ENCODE results near the gene SGCD. TPM values are rescaled to one million over a fixed set of nuclear protein-coding genes. Genes with fewer than 3 reads are reported as not detected.

The SGCD gene
- total RNA-seq, 1 experiment from 2014 or later, result not detected

DNA sequence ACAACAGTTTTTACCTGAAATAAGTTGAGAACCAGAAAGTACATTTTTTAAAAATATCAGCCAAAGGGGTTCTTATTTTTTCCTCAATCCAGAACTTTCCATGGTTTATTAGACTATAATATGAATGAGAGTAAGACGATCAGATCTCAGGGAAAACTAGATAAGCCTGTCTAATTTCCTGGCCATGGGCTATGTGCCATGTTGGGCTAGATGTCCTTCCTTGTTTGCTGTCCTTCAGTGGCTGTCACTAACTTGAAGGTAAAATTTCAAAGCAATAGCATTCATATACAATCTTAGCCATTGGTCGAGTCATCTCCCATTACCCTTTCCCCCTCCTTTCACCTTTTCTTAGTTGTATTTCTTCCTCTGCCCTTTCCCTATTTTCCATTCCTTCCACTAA, 343.7 kb downstream of the SGCD start:
- H3K27me3 ChIP-seq (ENCODE audit: control insufficient read depth, insufficient read depth, low read length), result no peaks in the 10 kb centered on the region
- H3K9me3 ChIP-seq (ENCODE audit: control insufficient read depth, insufficient read depth, low read depth, low read length), result no peaks in the 10 kb centered on the region
- DNase-seq (ENCODE audit: low read depth, low spot score) (no peak), ATAC-seq (no peak)
- no peak overlapping the region for H3K27ac ChIP-seq (ENCODE audit: low read length)
- no peaks in the 10 kb centered on the region for H3K4me1 ChIP-seq (ENCODE audit: control insufficient read depth, insufficient read depth, low read length)
- intact Hi-C loops (cut with micrococcal nuclease; ENCODE audit: unreplicated experiment), result no loop called here
- in situ Hi-C loops (cut with HindIII; ENCODE audit: low pct_unique_long_range_greater_than_20kb, low sequenced_read_pairs), result no loop called here
- ChIA-PET POLR2A (no interaction called here), CTCF (no interaction called here)
- H3K4me3 ChIP-seq (ENCODE audit: low read depth in 2 of 2, low read length in 2 of 2), result no peak overlapping the region
- BruUV-seq (replicated peaks), result no TSS peak
- TF ChIP-seq, protein P1, sequence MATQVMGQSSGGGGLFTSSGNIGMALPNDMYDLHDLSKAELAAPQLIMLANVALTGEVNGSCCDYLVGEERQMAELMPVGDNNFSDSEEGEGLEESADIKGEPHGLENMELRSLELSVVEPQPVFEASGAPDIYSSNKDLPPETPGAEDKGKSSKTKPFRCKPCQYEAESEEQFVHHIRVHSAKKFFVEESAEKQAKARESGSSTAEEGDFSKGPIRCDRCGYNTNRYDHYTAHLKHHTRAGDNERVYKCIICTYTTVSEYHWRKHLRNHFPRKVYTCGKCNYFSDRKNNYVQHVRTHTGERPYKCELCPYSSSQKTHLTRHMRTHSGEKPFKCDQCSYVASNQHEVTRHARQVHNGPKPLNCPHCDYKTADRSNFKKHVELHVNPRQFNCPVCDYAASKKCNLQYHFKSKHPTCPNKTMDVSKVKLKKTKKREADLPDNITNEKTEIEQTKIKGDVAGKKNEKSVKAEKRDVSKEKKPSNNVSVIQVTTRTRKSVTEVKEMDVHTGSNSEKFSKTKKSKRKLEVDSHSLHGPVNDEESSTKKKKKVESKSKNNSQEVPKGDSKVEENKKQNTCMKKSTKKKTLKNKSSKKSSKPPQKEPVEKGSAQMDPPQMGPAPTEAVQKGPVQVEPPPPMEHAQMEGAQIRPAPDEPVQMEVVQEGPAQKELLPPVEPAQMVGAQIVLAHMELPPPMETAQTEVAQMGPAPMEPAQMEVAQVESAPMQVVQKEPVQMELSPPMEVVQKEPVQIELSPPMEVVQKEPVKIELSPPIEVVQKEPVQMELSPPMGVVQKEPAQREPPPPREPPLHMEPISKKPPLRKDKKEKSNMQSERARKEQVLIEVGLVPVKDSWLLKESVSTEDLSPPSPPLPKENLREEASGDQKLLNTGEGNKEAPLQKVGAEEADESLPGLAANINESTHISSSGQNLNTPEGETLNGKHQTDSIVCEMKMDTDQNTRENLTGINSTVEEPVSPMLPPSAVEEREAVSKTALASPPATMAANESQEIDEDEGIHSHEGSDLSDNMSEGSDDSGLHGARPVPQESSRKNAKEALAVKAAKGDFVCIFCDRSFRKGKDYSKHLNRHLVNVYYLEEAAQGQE (IDR thresholded peaks at IDR 0.05; ENCODE audit: insufficient read depth in 1 of 2, low read depth in 2 of 2, low read length in 1 of 2), result no peak
- TF ChIP-seq POLR2AphosphoS5 (IDR thresholded peaks at IDR 0.05; ENCODE audit: low read depth, low read length) (no peak), SIN3A (IDR thresholded peaks at IDR 0.05; ENCODE audit: borderline replicate concordance, insufficient read depth, low read depth, low read length) (no peak), TCF7L2 (IDR thresholded peaks at IDR 0.05; ENCODE audit: low read depth, low read length) (no peak)
- TF ChIP-seq, protein P2, sequence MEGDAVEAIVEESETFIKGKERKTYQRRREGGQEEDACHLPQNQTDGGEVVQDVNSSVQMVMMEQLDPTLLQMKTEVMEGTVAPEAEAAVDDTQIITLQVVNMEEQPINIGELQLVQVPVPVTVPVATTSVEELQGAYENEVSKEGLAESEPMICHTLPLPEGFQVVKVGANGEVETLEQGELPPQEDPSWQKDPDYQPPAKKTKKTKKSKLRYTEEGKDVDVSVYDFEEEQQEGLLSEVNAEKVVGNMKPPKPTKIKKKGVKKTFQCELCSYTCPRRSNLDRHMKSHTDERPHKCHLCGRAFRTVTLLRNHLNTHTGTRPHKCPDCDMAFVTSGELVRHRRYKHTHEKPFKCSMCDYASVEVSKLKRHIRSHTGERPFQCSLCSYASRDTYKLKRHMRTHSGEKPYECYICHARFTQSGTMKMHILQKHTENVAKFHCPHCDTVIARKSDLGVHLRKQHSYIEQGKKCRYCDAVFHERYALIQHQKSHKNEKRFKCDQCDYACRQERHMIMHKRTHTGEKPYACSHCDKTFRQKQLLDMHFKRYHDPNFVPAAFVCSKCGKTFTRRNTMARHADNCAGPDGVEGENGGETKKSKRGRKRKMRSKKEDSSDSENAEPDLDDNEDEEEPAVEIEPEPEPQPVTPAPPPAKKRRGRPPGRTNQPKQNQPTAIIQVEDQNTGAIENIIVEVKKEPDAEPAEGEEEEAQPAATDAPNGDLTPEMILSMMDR (IDR thresholded peaks at IDR 0.05), result no peak
- H3K36me3 ChIP-seq (ENCODE audit: control insufficient read depth, insufficient read depth, low read length), result no peaks in the 10 kb centered on the region

DNA sequence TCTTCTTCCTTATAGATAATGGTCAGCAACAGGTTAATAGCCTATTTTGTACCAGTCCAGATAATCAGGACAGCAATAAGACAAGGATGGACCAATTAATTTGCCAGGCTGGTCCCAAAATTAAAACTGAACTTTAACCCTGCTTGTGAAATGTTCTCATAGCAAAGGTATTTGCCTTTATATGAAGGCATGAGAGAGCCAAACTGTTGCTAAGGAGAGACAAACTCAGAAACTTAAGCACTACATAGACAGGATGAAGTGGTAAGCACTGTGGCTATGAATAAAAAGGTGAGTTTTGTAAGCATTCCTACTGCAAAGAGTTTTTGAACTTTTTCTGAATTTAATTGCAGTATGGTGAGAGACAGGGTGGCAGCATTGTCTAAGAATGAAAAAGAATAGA, 348.4 kb downstream of the SGCD start:
- TF ChIP-seq, protein P1 (IDR thresholded peaks at IDR 0.05; ENCODE audit: insufficient read depth in 1 of 2, low read depth in 2 of 2, low read length in 1 of 2), result no peak
- TF ChIP-seq SIN3A (IDR thresholded peaks at IDR 0.05; ENCODE audit: borderline replicate concordance, insufficient read depth, low read depth, low read length), result no peak
- TF ChIP-seq, protein P2 (IDR thresholded peaks at IDR 0.05), result no peak
- no peak for TF ChIP-seq TCF7L2 (IDR thresholded peaks at IDR 0.05; ENCODE audit: low read depth, low read length)
- TF ChIP-seq POLR2AphosphoS5 (IDR thresholded peaks at IDR 0.05; ENCODE audit: low read depth, low read length), result no peak
- DNase-seq (ENCODE audit: low read depth, low spot score) (no peak), ATAC-seq (no peak)
- no peak overlapping the region for H3K4me3 ChIP-seq (ENCODE audit: low read depth in 2 of 2, low read length in 2 of 2)
- H3K27ac ChIP-seq (ENCODE audit: low read length), result no peak overlapping the region
- ChIA-PET CTCF (no interaction called here), POLR2A (no interaction called here)
- intact Hi-C loops (cut with micrococcal nuclease; ENCODE audit: unreplicated experiment), result no loop called here
- no peaks in the 10 kb centered on the region for H3K9me3 ChIP-seq (ENCODE audit: control insufficient read depth, insufficient read depth, low read depth, low read length)
- in situ Hi-C loops (cut with HindIII; ENCODE audit: low pct_unique_long_range_greater_than_20kb, low sequenced_read_pairs), result no loop called here
- no peaks in the 10 kb centered on the region for H3K27me3 ChIP-seq (ENCODE audit: control insufficient read depth, insufficient read depth, low read length)
- no peaks in the 10 kb centered on the region for H3K4me1 ChIP-seq (ENCODE audit: control insufficient read depth, insufficient read depth, low read length)
- no peaks in the 10 kb centered on the region for H3K36me3 ChIP-seq (ENCODE audit: control insufficient read depth, insufficient read depth, low read length)
- BruUV-seq (replicated peaks), result no TSS peak

Measured in Panc1 (cell line).